ENCODE measurements around the gene THSD8. TPM values are rescaled to one million over a fixed set of nuclear protein-coding genes. Genes with fewer than 3 reads are reported as not detected.

The THSD8 gene
- total and polyA plus RNA-seq, 2 of the 8 experiments (the other 6 are each of a cell fraction or from before 2014, with no cell fraction given), result 8.2 to 42.3 TPM

DNA sequence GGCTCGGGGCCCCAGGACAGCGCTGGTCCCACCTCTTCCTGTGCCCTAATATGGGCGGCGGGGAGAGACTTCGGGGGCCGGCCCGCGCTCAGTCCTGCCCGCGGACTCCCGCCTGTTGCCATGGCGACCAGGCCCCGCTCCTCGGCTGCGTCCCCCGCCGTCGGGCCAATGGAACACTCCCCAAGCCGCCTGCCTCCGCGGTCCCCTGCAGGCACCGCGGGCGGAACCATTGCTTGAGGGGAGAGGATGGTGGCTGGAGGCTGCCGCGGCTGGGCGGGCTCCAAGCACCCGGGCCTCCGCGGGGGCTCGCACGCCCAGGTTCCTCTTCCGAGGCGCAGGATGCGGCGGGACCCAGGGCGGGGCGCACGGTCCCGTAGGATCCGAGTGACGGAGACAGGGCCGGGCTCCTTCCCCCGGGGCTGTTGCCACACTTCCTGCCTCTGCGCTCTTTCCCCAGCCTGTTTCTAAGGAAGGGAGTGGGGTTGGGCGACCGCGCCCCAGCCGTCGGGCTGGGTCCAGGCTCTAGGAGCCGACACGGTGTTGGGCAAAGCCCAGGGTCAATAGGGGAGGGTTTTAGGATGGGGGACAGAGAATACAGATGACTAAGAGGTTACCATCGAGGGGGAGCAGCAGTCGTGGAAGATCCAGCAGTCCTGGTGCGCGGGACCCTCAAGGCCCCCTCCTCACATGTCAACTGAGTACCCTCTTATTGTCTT is 11.8 kb upstream of the THSD8 start (continued):
- 0 out of 2 replicates have a peak, but pooled peaks have one; percentile 48 for TF ChIP-seq SP1 (IDR thresholded peaks at IDR 0.05; ENCODE audit: low read depth, low read length)
- TF ChIP-seq, protein P1, sequence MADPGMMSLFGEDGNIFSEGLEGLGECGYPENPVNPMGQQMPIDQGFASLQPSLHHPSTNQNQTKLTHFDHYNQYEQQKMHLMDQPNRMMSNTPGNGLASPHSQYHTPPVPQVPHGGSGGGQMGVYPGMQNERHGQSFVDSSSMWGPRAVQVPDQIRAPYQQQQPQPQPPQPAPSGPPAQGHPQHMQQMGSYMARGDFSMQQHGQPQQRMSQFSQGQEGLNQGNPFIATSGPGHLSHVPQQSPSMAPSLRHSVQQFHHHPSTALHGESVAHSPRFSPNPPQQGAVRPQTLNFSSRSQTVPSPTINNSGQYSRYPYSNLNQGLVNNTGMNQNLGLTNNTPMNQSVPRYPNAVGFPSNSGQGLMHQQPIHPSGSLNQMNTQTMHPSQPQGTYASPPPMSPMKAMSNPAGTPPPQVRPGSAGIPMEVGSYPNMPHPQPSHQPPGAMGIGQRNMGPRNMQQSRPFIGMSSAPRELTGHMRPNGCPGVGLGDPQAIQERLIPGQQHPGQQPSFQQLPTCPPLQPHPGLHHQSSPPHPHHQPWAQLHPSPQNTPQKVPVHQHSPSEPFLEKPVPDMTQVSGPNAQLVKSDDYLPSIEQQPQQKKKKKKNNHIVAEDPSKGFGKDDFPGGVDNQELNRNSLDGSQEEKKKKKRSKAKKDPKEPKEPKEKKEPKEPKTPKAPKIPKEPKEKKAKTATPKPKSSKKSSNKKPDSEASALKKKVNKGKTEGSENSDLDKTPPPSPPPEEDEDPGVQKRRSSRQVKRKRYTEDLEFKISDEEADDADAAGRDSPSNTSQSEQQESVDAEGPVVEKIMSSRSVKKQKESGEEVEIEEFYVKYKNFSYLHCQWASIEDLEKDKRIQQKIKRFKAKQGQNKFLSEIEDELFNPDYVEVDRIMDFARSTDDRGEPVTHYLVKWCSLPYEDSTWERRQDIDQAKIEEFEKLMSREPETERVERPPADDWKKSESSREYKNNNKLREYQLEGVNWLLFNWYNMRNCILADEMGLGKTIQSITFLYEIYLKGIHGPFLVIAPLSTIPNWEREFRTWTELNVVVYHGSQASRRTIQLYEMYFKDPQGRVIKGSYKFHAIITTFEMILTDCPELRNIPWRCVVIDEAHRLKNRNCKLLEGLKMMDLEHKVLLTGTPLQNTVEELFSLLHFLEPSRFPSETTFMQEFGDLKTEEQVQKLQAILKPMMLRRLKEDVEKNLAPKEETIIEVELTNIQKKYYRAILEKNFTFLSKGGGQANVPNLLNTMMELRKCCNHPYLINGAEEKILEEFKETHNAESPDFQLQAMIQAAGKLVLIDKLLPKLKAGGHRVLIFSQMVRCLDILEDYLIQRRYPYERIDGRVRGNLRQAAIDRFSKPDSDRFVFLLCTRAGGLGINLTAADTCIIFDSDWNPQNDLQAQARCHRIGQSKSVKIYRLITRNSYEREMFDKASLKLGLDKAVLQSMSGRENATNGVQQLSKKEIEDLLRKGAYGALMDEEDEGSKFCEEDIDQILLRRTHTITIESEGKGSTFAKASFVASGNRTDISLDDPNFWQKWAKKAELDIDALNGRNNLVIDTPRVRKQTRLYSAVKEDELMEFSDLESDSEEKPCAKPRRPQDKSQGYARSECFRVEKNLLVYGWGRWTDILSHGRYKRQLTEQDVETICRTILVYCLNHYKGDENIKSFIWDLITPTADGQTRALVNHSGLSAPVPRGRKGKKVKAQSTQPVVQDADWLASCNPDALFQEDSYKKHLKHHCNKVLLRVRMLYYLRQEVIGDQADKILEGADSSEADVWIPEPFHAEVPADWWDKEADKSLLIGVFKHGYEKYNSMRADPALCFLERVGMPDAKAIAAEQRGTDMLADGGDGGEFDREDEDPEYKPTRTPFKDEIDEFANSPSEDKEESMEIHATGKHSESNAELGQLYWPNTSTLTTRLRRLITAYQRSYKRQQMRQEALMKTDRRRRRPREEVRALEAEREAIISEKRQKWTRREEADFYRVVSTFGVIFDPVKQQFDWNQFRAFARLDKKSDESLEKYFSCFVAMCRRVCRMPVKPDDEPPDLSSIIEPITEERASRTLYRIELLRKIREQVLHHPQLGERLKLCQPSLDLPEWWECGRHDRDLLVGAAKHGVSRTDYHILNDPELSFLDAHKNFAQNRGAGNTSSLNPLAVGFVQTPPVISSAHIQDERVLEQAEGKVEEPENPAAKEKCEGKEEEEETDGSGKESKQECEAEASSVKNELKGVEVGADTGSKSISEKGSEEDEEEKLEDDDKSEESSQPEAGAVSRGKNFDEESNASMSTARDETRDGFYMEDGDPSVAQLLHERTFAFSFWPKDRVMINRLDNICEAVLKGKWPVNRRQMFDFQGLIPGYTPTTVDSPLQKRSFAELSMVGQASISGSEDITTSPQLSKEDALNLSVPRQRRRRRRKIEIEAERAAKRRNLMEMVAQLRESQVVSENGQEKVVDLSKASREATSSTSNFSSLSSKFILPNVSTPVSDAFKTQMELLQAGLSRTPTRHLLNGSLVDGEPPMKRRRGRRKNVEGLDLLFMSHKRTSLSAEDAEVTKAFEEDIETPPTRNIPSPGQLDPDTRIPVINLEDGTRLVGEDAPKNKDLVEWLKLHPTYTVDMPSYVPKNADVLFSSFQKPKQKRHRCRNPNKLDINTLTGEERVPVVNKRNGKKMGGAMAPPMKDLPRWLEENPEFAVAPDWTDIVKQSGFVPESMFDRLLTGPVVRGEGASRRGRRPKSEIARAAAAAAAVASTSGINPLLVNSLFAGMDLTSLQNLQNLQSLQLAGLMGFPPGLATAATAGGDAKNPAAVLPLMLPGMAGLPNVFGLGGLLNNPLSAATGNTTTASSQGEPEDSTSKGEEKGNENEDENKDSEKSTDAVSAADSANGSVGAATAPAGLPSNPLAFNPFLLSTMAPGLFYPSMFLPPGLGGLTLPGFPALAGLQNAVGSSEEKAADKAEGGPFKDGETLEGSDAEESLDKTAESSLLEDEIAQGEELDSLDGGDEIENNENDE (IDR thresholded peaks at IDR 0.05; ENCODE audit: insufficient replicate concordance, low read length), result no peak
- 0 out of 2 replicates have a peak, but pooled peaks have one; percentile 48 for TF ChIP-seq CEBPB (IDR thresholded peaks at IDR 0.05; ENCODE audit: low read depth, low read length)
- peak; percentile 94 for TF ChIP-seq JUND (IDR thresholded peaks at IDR 0.05; ENCODE audit: low read length)
- TF ChIP-seq NRF1 (IDR thresholded peaks at IDR 0.05; ENCODE audit: low read depth, low read length), result no peak
- TF ChIP-seq EP300 (IDR thresholded peaks at IDR 0.05; ENCODE audit: borderline replicate concordance in 1 of 2, low read depth in 2 of 2, low read length in 2 of 2), result peak in 1 of 2 experiments; percentile 100; a peak in 2 of 3 replicates
- 0 out of 2 replicates have a peak, but pooled peaks have one; percentile 28 for TF ChIP-seq PHF8 (conservative IDR thresholded peaks at IDR 0.05; ENCODE audit: low read depth, low read length)
- TF ChIP-seq CHD1 (IDR thresholded peaks at IDR 0.05; ENCODE audit: low read depth, low read length), result peak; percentile 94
- TF ChIP-seq, protein P2, sequence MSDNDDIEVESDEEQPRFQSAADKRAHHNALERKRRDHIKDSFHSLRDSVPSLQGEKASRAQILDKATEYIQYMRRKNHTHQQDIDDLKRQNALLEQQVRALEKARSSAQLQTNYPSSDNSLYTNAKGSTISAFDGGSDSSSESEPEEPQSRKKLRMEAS (IDR thresholded peaks at IDR 0.05), result peak; percentile 75
- peak; percentile 97 for TF ChIP-seq SRF (IDR thresholded peaks at IDR 0.05; ENCODE audit: low read depth, low read length)

All from H1 (cell line).